Heart right ventricle (tissue), 16 donors: ENCODE data around the gene TTC31. TPM values are rescaled to one million over a fixed set of nuclear protein-coding genes. Genes with fewer than 3 reads are reported as not detected.
"Not testable (repeated sequence)": the region's sequence is repeated elsewhere in the genome, so short reads cannot be mapped to it uniquely, and the experiment has no call there.

Experiments used
- ATAC-seq, 8 donors: fragments of 200-7000 bp; cut with Tn5 transposase; one replicate each; pipeline ENCODE4 v1.9.1; 2020; ENCODE audit warnings: mild to moderate bottlenecking in 8 of 8, moderate library complexity in 8 of 8, moderate number of reproducible peaks in 1 of 8
- DNase-seq, 2 donors: peaks; one replicate each; pipeline ENCODE4 v3.0.0-alpha.2; 2020
- H3K27ac ChIP-seq, 10 donors: fragments of 200-600 bp; sonication (generic) in 2 of 10; one replicate each; pipeline versions ENCODE4 v1.5.0 to v1.8.0; 2020 to 2022; ENCODE audit warnings: mild to moderate bottlenecking in 3 of 10
- H3K27me3 ChIP-seq, 7 donors: fragments of 200-600 bp; one replicate each; pipeline ENCODE4 v1.8.0; 2021 to 2022; ENCODE audit warnings: mild to moderate bottlenecking in 2 of 7
- H3K36me3 ChIP-seq, 9 donors: fragments of 200-600 bp; sonication (generic) in 1 of 9; one replicate each; pipeline versions ENCODE4 v1.5.0 to v1.8.0; 2020 to 2022; ENCODE audit warnings: mild to moderate bottlenecking in 2 of 9
- H3K4me1 ChIP-seq, 9 donors: fragments of 200-600 bp; sonication (generic) in 1 of 9; one replicate each; pipeline versions ENCODE4 v1.5.0 to v1.8.0; 2020 to 2022; ENCODE audit warnings: mild to moderate bottlenecking in 4 of 9
- H3K4me3 ChIP-seq, 10 donors: fragments of 200-600 bp; sonication (generic) in 2 of 10; one replicate each; pipeline versions ENCODE4 v1.5.0 to v1.8.0; 2020 to 2022; ENCODE audit warnings: mild to moderate bottlenecking in 7 of 10, moderate library complexity in 2 of 10
- H3K9me3 ChIP-seq, 11 donors: fragments of 200-600 bp in 10 of 11; sonication (generic) in 2 of 11; one replicate each; pipeline versions ENCODE4 v1.5.0 to v1.8.0; 2013 to 2022; ENCODE audit warnings: mild to moderate bottlenecking in 2 of 11, control low read depth in 1 of 11, moderate library complexity in 1 of 11
- CTCF ChIP-seq, 9 donors: fragments of 200-600 bp; sonication (generic) in 2 of 9; IDR thresholded peaks; one replicate each; pipeline versions ENCODE4 v1.5.0 to v1.8.0; 2021 to 2022; ENCODE audit warnings: antibody characterized with exemption in 9 of 9, mild to moderate bottlenecking in 5 of 9, moderate library complexity in 1 of 9
- WGBS, 2 donors: extraction: QIAGEN DNeasy Blood & Tissue Kit; methylation state at CpG; one replicate each; pipeline ENCODE4 v1.1.7; 2013; ENCODE audit warnings: inconsistent platforms in 1 of 2; 5-methylcytosine and 5-hydroxymethylcytosine counted together
- intact Hi-C, 10 donors: fragments of 100-400 bp; cut with DNase I; formaldehyde crosslinking; loops; one replicate each; pipeline versions ENCODE4 v1.11.1 to v1.14.2; 2022
- polyA plus RNA-seq, 2 donors: library from polyadenylated mRNA; stranded (reverse); fragments of 200-250 nt; gene quantifications; one replicate each; pipeline ENCODE4 v1.2.3, GENCODE V29; 2013
- total RNA-seq, 10 donors: library from RNA; stranded (reverse); fragmentation: NEBNext Ultra II Directional in 3 of 10; extraction: Animal tissue kit (Norgen Biotek cat#: 25700) in 3 of 10; gene quantifications; one replicate each; pipeline versions ENCODE4 v1.2.1 to v1.2.4, GENCODE V29; 2021 to 2023
- donor health status: Arrhythmogenic right ventricular cardiomyopathy.
- donor health status: ischemic (EF 13 %, LVEDD 7.1; RV severe dilation, severe dysfunction).
- donor health status: healthy with polysubstance abuse.
- donor health status: DM: no; HTN: yes; CAD: no.
- donor health status: DM: no; HTN: no; CAD: no.
- donor health status: ischemic (EF 25% LVEDD 6.9; RV normal size, moderate dysfunction).
- donor health status: ischemic (EF 25% LVEDD 5.7; RV mildly dilated, moderate dysfunction).
- donor health status: healthy.
- donor health status: DM: yes; HTN: yes; CAD: no.
- donor health status: Ischemic cardiomyopathy.
- donor health status: ischemic (EF 35%, LVEDD 5.7; RV mildly dilated, moderate dysfunction).
- donor health status: nonischemic (EF 11% LVEDD 7.7; RV severe dilation, severe dysfunction).
- donor health status: DM: yes; HTN: yes; CAD: no.
- donor health status: PGD.
- donor health status: ischemic (EF 29% LVEDD 5.4; RV normal size, mild dysfunction).
- donor health status: nonischemic (EF 23%, LVEDD 6.1; RV moderate dilation, normal function).

The TTC31 gene
- total and polyA plus RNA-seq, 12 donors: 7.2 to 18.7 (median 9.4) TPM

GRCh38 chr2:74461187-74462053 lies 21.5 kb upstream of the TTC31 start:
- peak in 1 of 9 donors; percentile 10 for TF ChIP-seq CTCF (IDR thresholded peaks at IDR 0.05)
- ATAC-seq: no peak
- 92 to 93% methylated on average over 27 of the region's 27 CpGs for WGBS, 2 donors
- Histone ChIP-seq H3K4me1 (peaks cover 8 to 45% (median 38%) of the 10 kb centered on the region in 9 donors), H3K4me3 (no peak overlapping the region), H3K27ac (no peak overlapping the region), H3K9me3 (no peaks in the 10 kb centered on the region), H3K27me3 (no peaks in the 10 kb centered on the region), H3K36me3 (peaks cover 0 to 29% (median 6%) of the 10 kb centered on the region in 9 donors)
- intact Hi-C loops: no loop called here
- no peak for DNase-seq

DNA sequence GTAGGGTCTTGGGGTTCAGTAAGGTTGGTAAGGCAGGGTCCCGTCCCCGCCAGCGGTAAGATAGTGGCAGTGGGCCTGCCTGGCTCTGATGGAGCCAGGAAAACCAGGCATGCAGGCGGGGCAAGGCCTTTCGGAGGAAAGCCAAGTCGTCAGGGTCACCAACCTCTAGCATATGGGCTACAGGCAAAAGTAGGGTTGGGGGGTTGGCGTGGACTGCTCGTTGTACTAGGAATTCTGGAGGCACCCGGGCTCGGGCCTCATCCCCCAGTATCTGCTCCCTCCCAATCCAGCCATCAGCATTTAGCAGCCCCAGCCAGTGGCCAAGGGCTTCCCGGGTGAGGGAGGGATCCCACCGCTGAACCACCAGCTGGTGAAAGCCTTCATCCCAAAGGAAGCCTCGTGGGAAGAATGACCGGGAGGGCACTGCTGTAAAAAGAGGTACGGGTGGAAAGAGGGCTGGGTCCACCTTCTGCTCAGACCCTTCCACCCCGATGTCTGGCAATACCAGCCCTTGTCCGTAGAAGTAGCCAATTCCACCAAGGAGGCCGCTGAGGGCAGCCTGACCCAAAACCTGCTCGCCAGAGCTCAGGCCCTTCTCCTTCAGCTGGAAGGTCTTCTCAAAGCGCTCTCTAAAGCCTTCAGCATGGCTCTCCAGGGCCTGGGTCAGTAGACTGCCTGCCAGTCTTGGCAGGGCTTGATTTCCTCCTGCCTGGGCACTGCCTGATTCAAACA lies 20.7 kb upstream of the TTC31 start:
- intact Hi-C loops: no loop called here
- DNase-seq (no peak), ATAC-seq (no peak)
- WGBS, 2 donors: 88 to 93% methylated on average over 20 of the region's 20 CpGs
- H3K4me3 ChIP-seq: no peak overlapping the region
- H3K27me3 ChIP-seq: no peaks in the 10 kb centered on the region
- no peak overlapping the region for H3K27ac ChIP-seq
- no peak for TF ChIP-seq CTCF (IDR thresholded peaks at IDR 0.05)
- H3K4me1 ChIP-seq: peaks cover 4 to 37% (median 30%) of the 10 kb centered on the region in 9 donors
- H3K9me3 ChIP-seq: no peaks in the 10 kb centered on the region
- H3K36me3 ChIP-seq: peaks cover 0 to 29% (median 6%) of the 10 kb centered on the region in 9 donors

DNA sequence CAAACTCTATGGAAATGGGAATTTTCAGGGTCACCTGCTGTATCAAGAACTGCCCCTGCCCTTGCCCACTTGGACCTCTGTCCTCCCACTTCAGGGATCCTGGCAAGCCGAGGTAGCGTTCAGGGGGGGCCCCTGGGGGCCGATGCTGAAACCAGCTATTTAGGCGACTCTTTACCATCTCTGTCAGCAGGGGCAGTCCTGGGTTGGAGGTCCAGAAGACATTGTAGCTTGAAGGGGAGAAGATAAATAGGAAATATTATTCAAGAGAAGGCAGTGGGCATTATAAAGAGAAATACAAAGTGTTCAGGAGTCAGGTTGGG lies 20.1 kb upstream of the TTC31 start:
- DNase-seq (no peak), ATAC-seq (no peak)
- no peak overlapping the region for H3K4me3 ChIP-seq
- WGBS, 2 donors: 87 to 88% methylated on average over 4 of the region's 4 CpGs
- no peaks in the 10 kb centered on the region for H3K27me3 ChIP-seq
- no peak for TF ChIP-seq CTCF (IDR thresholded peaks at IDR 0.05)
- intact Hi-C loops: no loop called here
- peaks cover 0 to 29% (median 6%) of the 10 kb centered on the region in 9 donors for H3K36me3 ChIP-seq
- H3K9me3 ChIP-seq: no peaks in the 10 kb centered on the region
- peaks cover 2 to 34% (median 28%) of the 10 kb centered on the region in 9 donors for H3K4me1 ChIP-seq
- no peak overlapping the region for H3K27ac ChIP-seq

DNA sequence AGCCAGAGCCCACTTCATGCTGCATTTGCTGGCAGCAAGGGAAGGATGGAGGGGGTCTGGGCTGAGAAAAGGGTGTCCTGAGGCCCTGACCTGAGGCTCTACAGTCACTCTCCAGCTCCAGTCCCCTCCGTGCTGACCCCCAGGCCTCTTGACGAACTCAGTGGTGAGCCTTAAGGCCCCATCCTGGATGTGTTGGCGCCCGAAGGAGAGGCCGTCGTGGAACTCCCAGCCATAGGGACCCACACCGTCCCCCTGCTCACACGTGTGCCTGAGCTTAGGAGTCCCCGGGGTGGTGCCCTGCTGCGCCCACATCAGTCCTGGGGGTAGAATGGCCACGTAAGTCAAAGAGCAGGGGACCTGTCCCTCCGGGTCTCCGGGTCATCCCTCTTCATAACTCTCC lies 18.5 kb upstream of the TTC31 start:
- H3K36me3 ChIP-seq: peaks cover 0 to 29% (median 6%) of the 10 kb centered on the region in 9 donors
- no peaks in the 10 kb centered on the region for H3K9me3 ChIP-seq
- ATAC-seq (peak in 4 of 8 donors; percentile 1 to 18 (median 8)), DNase-seq (no peak)
- H3K4me1 ChIP-seq: peaks cover 0 to 27% (median 19%) of the 10 kb centered on the region in 9 donors
- intact Hi-C loops: no loop called here
- peak overlapping the region in 9 of 10 donors; percentile 82 to 92 (median 89) for H3K27ac ChIP-seq
- H3K4me3 ChIP-seq: peak overlapping the region; percentile 74 to 98 (median 92)
- WGBS, 2 donors: 6 to 7% methylated on average over 13 of the region's 13 CpGs
- H3K27me3 ChIP-seq: no peaks in the 10 kb centered on the region
- no peak for TF ChIP-seq CTCF (IDR thresholded peaks at IDR 0.05)

DNA sequence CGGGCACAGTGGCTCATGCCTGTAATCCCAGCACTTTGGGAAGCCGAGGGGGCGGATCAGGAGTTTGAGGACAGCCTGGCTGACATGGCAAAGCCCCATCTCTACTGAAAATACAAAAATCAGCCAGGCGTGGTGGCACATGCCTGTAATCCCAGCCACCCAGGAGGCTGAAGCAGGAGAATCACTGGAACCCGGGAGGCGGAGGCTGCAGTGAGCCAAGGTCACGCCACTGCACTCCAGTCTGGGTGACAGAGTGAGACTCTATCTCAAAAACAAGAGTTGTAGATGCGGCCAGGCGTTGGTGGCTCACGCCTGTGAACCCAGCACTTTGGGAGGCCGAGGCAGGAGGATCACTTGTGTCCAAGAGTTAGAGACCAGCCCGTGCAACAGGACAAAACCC lies 12.1 kb upstream of the TTC31 start:
- not testable (repeated sequence) for H3K9me3 ChIP-seq, H3K4me3 ChIP-seq, DNase-seq, ATAC-seq, H3K27me3 ChIP-seq
- intact Hi-C loops: loop anchor here in 1 of 10 donors (5.0 kb wide), 1 partner anchor 53 kb away; no protein-coding TSS in a partner anchor
- WGBS, 2 donors: 95% methylated on average over 12 of the region's 12 CpGs
- Histone ChIP-seq H3K4me1 (peaks cover 5 to 41% (median 29%) of the 10 kb centered on the region in 9 donors), H3K27ac (peak overlapping the region in 1 of 10 donors; percentile 93), H3K36me3 (peaks cover 0 to 30% (median 13%) of the 10 kb centered on the region in 9 donors)
